GM10847 (cell line): ENCODE data around the gene FAM170B.

ENCODE experiments used
- POLR2A ChIP-seq: IDR thresholded peaks from 2 replicates; pipeline ENCODE4 v1.6.1; 2011; ENCODE audit not compliant: insufficient read length; ENCODE audit errors: extremely low read depth

The FAM170B gene

GRCh38 chr10:49144058-49144720 lies 10.4 kb upstream of the FAM170B start:
- no peak for TF ChIP-seq POLR2A

DNA sequence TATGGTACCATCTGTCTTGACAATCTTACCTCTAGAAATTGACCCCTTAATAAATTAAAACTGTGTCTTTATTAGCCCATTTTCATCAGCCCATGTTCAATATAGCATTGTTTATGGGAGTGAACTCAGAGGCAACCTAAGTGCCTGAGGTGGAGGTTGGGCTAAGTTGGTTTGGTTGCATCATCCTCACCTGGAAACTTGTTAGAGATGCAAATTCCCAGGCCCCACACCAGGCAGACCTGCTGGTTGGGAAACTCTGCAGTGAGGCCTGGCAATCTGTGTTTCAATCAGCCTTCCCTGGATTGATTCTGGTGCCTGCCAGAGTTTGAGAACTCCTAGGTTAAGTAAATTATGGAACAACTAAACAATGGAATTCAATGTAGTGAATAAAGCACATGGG lies 9.4 kb upstream of the FAM170B start:
- TF ChIP-seq POLR2A, result no peak

DNA sequence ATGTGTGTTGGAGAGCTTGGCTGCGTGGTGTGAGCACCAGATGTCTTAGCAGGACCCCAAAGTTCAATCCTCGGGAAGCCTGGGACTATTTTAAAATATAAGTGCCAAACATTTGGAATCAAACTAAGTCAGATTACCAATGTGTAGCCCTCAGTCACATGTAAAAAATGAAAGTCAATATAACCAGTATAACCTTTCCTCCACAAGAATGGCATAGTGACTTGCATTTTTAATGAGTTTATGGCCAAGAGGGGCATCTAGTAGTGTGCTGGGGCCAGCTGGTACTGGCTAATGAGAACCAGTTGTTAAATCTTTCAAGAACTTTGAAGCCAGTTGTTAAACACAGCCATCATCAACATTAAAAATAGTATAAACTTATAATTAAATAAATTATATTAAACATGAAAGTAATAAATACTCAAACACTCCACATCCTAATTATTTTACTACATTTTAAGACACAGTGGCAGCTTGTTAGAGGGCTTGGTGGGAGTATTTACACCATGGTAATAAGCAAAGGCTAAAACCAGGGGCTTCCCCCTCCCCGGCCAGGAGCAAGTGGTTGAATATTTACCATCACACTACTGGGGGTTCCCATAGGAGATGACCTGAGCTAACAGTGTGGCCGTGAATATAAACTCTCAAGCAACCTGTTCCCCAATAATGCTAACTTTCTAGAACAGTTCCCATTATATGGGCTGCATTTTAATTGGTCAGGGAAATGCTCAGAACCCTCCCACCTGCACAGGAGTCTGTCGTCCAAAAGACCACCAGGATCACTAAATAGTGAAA lies 7.9 kb upstream of the FAM170B start:
- TF ChIP-seq POLR2A, result no peak

- no peak for TF ChIP-seq POLR2A
Observed at GRCh38 chr10:49140304-49141177, 6.7 kb upstream of the FAM170B start.

- TF ChIP-seq POLR2A, result no peak
Observed at GRCh38 chr10:49139846-49140195, 6.0 kb upstream of the FAM170B start.

DNA sequence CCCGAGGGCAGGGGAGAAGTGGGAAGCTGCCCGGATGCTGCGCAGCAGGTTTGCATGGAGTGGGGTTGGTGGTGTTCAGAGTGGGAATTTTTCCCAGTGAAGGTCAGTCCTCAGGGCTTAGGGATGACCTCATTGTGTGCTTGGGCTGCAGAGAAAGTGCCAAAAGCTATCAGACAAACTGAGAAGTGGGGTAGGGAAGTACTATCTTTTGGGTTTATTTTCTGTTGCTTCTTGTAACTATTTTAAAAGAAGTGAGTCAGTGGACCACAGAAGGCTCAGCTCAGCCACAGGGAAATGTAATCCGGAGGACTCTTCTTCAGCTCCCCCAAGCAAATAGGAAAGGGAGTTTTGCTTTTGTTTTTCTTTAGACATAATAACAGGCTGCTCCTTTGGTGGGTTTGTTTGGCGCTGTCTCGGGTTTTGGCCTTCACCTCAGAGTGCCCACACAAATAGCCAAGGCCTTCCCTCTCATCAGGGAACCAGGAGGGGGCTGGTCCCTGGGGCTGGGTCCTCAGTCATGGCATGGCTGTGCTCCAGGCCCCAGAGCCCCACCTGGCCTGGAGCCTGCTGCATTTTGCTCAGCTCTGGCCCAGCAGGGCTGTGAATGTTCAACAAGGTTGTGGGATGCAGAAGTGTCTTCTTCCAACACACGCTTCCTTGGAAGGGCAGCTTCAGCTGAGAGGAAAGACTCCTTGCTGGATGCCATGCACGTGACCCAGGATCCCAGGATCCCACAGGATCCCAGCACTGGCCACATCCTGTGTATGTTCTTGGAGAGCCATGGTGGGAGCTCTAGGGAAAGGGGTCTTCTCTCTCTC lies 5.4 kb upstream of the FAM170B start:
- TF ChIP-seq POLR2A, result no peak

GRCh38 chr10:49138361-49138891 lies 4.6 kb upstream of the FAM170B start:
- no peak for TF ChIP-seq POLR2A

DNA sequence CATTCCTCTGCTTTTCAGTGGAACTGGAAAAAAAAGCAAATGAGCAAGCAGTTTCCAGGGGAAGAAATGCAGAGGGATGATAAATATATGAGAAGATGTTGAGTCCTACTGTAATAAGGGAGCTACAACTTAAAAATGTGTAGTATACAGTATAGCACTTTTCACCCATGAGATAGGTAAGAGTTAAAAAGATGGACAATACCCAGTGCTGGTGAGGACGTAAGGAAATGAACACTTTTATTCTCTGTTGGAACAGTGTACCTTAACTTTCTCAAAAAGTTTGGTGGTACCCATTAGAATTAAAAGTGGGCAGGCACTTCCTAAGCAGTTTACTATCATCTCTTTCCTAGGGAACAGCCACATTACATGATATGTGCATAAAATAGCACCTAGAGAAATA lies 2.7 kb upstream of the FAM170B start:
- TF ChIP-seq POLR2A, result no peak

GRCh38 chr10:49135575-49136313 lies 1.9 kb upstream of the FAM170B start:
- TF ChIP-seq POLR2A, result no peak

DNA sequence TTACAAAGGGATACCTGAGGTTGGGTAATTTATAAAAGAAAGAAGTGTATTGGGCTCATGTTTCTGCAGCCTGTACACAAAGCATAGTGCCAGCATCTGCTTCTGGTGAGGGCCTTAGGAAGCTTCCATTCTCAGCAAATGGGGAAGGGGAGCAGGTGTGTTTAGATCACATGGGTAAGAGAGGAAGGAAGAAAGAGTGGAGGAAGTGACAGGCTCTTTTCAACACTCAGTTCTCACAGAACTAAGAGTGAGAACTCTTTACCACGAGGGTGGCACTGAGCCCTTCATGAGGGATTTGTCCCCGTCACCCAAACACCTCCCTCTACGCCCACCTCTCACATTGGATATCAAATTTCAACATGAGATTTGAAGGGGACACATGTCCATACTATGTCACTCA lies 506 bp upstream of the FAM170B start:
- no peak for TF ChIP-seq POLR2A

DNA sequence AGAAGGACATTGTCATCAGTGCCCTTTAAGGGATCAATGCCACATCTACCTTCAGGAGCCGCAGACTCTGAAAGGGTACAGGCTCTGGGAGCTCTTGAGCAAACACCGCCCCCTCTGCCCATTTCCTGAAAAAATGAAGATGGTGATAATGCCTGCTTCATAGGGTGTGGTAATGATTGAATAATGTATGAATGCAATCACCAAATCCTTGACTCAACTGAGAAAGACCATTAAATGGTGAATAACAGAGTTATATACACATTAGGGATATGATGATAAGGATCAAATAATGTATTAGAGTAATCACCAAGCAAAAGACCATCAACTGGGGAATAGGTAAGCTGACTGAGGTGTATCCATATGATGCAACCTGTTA lies 1.5 kb downstream of the FAM170B start:
- no peak for TF ChIP-seq POLR2A

GRCh38 chr10:49131507-49132361 lies 2.1 kb downstream of the FAM170B start:
- no peak for TF ChIP-seq POLR2A

DNA sequence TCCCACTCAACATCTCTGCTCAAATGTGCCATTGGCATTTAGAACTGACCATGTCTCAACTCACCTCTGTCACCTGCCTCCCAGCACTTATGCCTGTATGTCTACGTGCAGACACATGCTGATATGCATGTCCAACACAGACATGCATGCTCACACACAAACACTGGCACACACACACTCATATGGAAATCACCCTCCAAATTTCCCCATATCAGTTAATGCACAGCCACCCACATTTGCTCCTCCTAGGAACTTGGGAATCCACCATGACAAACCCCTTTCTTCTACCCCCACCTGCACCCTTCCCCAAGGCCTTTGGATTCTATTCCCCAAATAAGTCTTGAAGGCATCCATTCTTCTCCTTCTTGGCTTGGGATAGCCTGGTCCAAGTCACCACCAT lies 4.4 kb downstream of the FAM170B start:
- no peak for TF ChIP-seq POLR2A

DNA sequence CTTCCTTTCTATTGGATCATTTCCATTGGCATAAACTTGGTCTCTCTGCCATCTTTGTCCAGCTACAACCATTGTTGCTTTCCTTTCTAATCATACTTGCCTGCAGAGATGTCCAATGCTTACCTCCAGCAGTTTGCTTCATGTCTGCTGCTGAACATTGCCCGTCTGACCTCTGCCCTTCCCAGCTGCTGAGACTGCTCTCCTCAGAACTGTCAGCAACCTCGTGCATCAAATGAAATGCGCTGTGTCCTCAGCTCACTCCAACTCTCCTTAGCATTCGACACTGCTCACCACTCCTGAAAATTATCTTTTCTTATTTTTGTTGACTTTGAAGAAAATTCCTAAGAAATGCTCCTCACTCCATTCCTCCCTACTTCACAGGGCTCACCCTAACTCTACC lies 5.0 kb downstream of the FAM170B start:
- TF ChIP-seq POLR2A, result no peak
